HUES6 (cell line): ENCODE measurements around the gene TOX4.
"Not testable (repeated sequence)": the region's sequence is repeated elsewhere in the genome, so short reads cannot be mapped to it uniquely, and the experiment has no call there.

Source experiments
- H3K27ac ChIP-seq: 2 replicates; pipeline ENCODE4 v1.7.0; 2013; ENCODE audit warnings: low read depth, mild to moderate bottlenecking, low read length, inconsistent platforms
- H3K27me3 ChIP-seq: 2 replicates; pipeline ENCODE4 v1.6.1; 2013; ENCODE audit warnings: low read length; ENCODE audit not compliant: control insufficient read depth, insufficient read depth
- H3K36me3 ChIP-seq: 2 replicates; pipeline ENCODE4 v1.6.1; 2013; ENCODE audit warnings: low read length; ENCODE audit not compliant: control insufficient read depth, insufficient read depth
- H3K4me1 ChIP-seq: 2 replicates; pipeline ENCODE4 v1.6.1; 2013; ENCODE audit warnings: low read length; ENCODE audit not compliant: control insufficient read depth, insufficient read depth
- H3K4me3 ChIP-seq: 2 replicates; pipeline ENCODE4 v1.5.1; 2013; ENCODE audit warnings: low read depth, low read length
- H3K9ac ChIP-seq: one replicate; pipeline ENCODE4 v1.6.1; 2013; ENCODE audit warnings: mild to moderate bottlenecking, low read length
- H3K9me3 ChIP-seq: 2 replicates; pipeline ENCODE4 v1.6.1; 2013; ENCODE audit warnings: low read depth, low read length; ENCODE audit not compliant: control insufficient read depth, insufficient read depth

TOX4 gene

GRCh38 chr14:21537090-21537424 lies 60.1 kb downstream of the TOX4 start:
- Histone ChIP-seq H3K4me1 (peaks cover 51% of the 10 kb centered on the region), H3K4me3 (peak overlapping the region; percentile 85), H3K9me3 (no peaks in the 10 kb centered on the region), H3K9ac (peak overlapping the region; percentile 77), H3K36me3 (no peaks in the 10 kb centered on the region), H3K27ac (peak overlapping the region; percentile 59), H3K27me3 (no peaks in the 10 kb centered on the region)

- H3K9ac ChIP-seq, result no peak overlapping the region
- H3K27me3 ChIP-seq, result no peaks in the 10 kb centered on the region
- no peaks in the 10 kb centered on the region for H3K36me3 ChIP-seq
- H3K4me1 ChIP-seq, result peaks cover 52% of the 10 kb centered on the region
- no peaks in the 10 kb centered on the region for H3K9me3 ChIP-seq
- H3K4me3 ChIP-seq, result no peak overlapping the region
- peak overlapping the region; percentile 58; the same call in 1 of the 2 replicates for H3K27ac ChIP-seq
These were observed 62.4 kb downstream of the TOX4 start for GRCh38 chr14:21539189-21539940.

GRCh38 chr14:21541413-21542074 lies 64.5 kb downstream of the TOX4 start:
- H3K27ac ChIP-seq, result no peak overlapping the region
- H3K9ac ChIP-seq, result no peak overlapping the region
- peaks cover 41% of the 10 kb centered on the region for H3K4me1 ChIP-seq
- 0 out of 2 replicates have a peak, but pooled peaks cover 3% of the 10 kb centered on the region for H3K9me3 ChIP-seq
- no peaks in the 10 kb centered on the region for H3K27me3 ChIP-seq
- no peak overlapping the region for H3K4me3 ChIP-seq
- no peaks in the 10 kb centered on the region for H3K36me3 ChIP-seq

GRCh38 chr14:21543521-21543960 lies 66.5 kb downstream of the TOX4 start:
- 0 out of 2 replicates have a peak overlapping the region, but pooled peaks have one; percentile 2 for H3K27ac ChIP-seq
- H3K36me3 ChIP-seq, result no peaks in the 10 kb centered on the region
- peaks cover 30% of the 10 kb centered on the region for H3K4me1 ChIP-seq
- H3K27me3 ChIP-seq, result no peaks in the 10 kb centered on the region
- H3K9me3 ChIP-seq, result peaks cover 10% of the 10 kb centered on the region
- peak overlapping the region; percentile 37 for H3K4me3 ChIP-seq
- H3K9ac ChIP-seq, result no peak overlapping the region

GRCh38 chr14:21543963-21544362 lies 67.0 kb downstream of the TOX4 start:
- 0 out of 2 replicates have a peak overlapping the region, but pooled peaks have one; percentile 2 for H3K27ac ChIP-seq
- H3K36me3 ChIP-seq, result no peaks in the 10 kb centered on the region
- no peak overlapping the region for H3K9ac ChIP-seq
- no peaks in the 10 kb centered on the region for H3K27me3 ChIP-seq
- H3K4me1 ChIP-seq, result peaks cover 26% of the 10 kb centered on the region
- peaks cover 10% of the 10 kb centered on the region for H3K9me3 ChIP-seq
- 0 out of 2 replicates have a peak overlapping the region, but pooled peaks have one; percentile 37 for H3K4me3 ChIP-seq

- H3K27ac ChIP-seq, H3K4me3 ChIP-seq, H3K9ac ChIP-seq, H3K36me3 ChIP-seq, H3K27me3 ChIP-seq, H3K9me3 ChIP-seq: not testable (repeated sequence)
- H3K4me1 ChIP-seq, result peaks cover 20% of the 10 kb centered on the region
These were observed 67.6 kb downstream of the TOX4 start for GRCh38 chr14:21544588-21544987.
